ENCODE data around the gene NPHP4. TPM values are rescaled to one million over a fixed set of nuclear protein-coding genes. Genes with fewer than 3 reads are reported as not detected.

Gene NPHP4
- 4.1 and 4.4 TPM in 2 replicates for total RNA-seq

GRCh38 chr1:5992026-5992813 is at the start of gene NPHP4:
Gene NPHP4, minus strand, starts transcription at chr1:5992425. Its CDS starts 6,136 bp downstream, at chr1:5986289.

Other genes starting within 250 kb of the NPHP4 start
- 3.7 and 5.7 TPM in 2 replicates for gene KCNAB2, start 53.5 kb upstream of the NPHP4 start, total RNA-seq
- gene CHD5, start 187.9 kb upstream of the NPHP4 start, total RNA-seq: under 0.01 TPM in 2 replicates
- gene RPL22, start 207.2 kb upstream of the NPHP4 start, total RNA-seq: 180 and 188 TPM in 2 replicates
- 5.3 and 16.6 TPM in 2 replicates for gene RNF207, start 213.7 kb upstream of the NPHP4 start, total RNA-seq
- 68.4 and 79.7 TPM in 2 replicates for gene ICMT, start 243.5 kb upstream of the NPHP4 start, total RNA-seq

Measured in smooth muscle cell of bladder (primary cell).